Astrocyte of the cerebellum (primary cell): Measurements from ENCODE around the gene ZBTB1.

ENCODE experiments used
- DNase-seq: peaks from one replicate; pipeline ENCODE4 v3.0.0-alpha.2; 2011; ENCODE audit warnings: low read depth
- H3K4me3 ChIP-seq: 2 replicates; pipeline ENCODE4 v1.5.1; 2011; ENCODE audit warnings: mild to moderate bottlenecking, low read depth, low read length, moderate library complexity
- in situ Hi-C: cut with HindIII; loops from 2 replicates; pipeline ENCODE4 v1.10.0; 2017; ENCODE audit warnings: low sequenced_read_pairs
- TF ChIP-seq, protein P1 (sequence below): IDR thresholded peaks from 2 replicates; pipeline ENCODE4 v1.5.1; 2012; ENCODE audit warnings: low read length, low read depth, moderate library complexity, mild to moderate bottlenecking; ENCODE audit errors: missing control alignments

The ZBTB1 gene, protein sequence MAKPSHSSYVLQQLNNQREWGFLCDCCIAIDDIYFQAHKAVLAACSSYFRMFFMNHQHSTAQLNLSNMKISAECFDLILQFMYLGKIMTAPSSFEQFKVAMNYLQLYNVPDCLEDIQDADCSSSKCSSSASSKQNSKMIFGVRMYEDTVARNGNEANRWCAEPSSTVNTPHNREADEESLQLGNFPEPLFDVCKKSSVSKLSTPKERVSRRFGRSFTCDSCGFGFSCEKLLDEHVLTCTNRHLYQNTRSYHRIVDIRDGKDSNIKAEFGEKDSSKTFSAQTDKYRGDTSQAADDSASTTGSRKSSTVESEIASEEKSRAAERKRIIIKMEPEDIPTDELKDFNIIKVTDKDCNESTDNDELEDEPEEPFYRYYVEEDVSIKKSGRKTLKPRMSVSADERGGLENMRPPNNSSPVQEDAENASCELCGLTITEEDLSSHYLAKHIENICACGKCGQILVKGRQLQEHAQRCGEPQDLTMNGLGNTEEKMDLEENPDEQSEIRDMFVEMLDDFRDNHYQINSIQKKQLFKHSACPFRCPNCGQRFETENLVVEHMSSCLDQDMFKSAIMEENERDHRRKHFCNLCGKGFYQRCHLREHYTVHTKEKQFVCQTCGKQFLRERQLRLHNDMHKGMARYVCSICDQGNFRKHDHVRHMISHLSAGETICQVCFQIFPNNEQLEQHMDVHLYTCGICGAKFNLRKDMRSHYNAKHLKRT

GRCh38 chr14:64504310-64504896 lies at the start of gene ZBTB1:
TSS of gene ZBTB1 (plus strand) at chr14:64504770. CDS start at chr14:64521505, 16,735 bp downstream.
- TF ChIP-seq, protein P1, sequence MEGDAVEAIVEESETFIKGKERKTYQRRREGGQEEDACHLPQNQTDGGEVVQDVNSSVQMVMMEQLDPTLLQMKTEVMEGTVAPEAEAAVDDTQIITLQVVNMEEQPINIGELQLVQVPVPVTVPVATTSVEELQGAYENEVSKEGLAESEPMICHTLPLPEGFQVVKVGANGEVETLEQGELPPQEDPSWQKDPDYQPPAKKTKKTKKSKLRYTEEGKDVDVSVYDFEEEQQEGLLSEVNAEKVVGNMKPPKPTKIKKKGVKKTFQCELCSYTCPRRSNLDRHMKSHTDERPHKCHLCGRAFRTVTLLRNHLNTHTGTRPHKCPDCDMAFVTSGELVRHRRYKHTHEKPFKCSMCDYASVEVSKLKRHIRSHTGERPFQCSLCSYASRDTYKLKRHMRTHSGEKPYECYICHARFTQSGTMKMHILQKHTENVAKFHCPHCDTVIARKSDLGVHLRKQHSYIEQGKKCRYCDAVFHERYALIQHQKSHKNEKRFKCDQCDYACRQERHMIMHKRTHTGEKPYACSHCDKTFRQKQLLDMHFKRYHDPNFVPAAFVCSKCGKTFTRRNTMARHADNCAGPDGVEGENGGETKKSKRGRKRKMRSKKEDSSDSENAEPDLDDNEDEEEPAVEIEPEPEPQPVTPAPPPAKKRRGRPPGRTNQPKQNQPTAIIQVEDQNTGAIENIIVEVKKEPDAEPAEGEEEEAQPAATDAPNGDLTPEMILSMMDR = no peak
- DNase-seq = peak; percentile 40
- H3K4me3 ChIP-seq = peak within 1 kb of the TSS; percentile 52
- in situ Hi-C loops = no loop called here

DNA sequence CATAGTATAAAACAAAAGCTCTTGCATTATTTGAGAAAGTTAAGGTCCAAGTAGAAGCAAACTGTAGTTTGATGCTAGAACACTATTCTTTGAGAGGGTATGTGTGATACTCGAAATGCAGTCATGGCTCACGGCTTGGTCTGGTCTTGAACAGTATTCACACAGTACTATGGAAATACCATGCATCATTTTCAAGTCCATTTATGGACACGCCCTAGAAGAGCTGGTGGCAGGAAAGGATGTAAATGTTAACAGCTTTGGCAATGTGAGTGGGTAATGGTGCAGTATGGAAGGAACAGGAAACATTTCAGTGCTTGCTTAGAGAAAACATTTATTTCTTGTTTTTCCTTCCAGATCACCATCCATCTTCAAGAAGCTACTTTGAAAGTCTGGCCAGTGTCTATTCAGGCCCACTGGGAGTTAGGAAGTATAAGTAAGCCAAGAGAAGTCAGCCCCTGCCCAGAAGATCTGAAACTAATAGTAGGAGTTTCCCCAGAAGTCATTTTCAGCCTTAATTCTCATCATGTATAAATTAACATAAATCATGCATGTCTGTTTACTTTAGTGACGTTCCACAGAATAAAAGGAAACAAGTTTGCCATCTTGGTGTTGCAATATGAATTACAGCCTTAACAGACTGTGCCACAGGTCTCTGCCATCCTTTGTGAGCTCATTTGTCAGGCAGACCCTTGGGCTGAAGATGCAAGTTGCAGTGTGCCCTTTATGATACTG lies 45.0 kb upstream of the ZBTB1 start:
- in situ Hi-C loops = no loop called here
- no peak for DNase-seq
- TF ChIP-seq, protein P1 = no peak

DNA sequence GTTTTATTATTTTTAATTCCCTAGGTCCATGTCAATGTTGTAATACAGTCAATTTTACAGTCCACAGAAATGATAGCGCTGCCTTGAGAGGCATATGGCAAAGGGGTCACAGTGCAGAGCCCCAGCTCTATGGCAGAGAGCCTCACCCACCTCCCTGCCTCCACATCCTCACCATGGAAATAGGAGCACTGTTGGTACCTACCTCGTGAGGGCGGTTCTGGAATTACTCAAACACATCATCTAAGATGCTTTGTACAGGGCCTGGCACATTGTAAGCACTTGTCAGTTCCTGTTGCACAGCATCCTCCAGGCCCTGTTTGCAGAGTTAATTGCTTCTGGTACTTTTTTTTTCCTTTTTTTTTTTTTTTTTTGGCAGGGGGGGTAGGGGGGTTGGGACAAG lies 43.3 kb upstream of the ZBTB1 start:
- in situ Hi-C loops = no loop called here
- no peak overlapping the region for H3K4me3 ChIP-seq
- TF ChIP-seq, protein P1 = no peak
- no peak for DNase-seq

More for the DNA sequence above, 45.0 kb upstream of the ZBTB1 start:
- H3K4me3 ChIP-seq = no peak overlapping the region

GRCh38 chr14:64463195-64463594 lies 41.4 kb upstream of the ZBTB1 start:
- DNase-seq = no peak
- TF ChIP-seq, protein P1 = no peak
- in situ Hi-C loops = no loop called here
- H3K4me3 ChIP-seq = no peak overlapping the region

GRCh38 chr14:64463873-64464272 lies 40.7 kb upstream of the ZBTB1 start:
- in situ Hi-C loops = no loop called here
- no peak overlapping the region for H3K4me3 ChIP-seq
- DNase-seq = no peak
- TF ChIP-seq, protein P1 = no peak

GRCh38 chr14:64464651-64465050 lies 39.9 kb upstream of the ZBTB1 start:
- DNase-seq = no peak
- in situ Hi-C loops = no loop called here
- peak overlapping the region; percentile 53 for H3K4me3 ChIP-seq
- TF ChIP-seq, protein P1 = no peak
